Ecto neural progenitor cell (in vitro differentiated cells): ENCODE results near the gene CETN1.
A peak's percentile ranks its signal among the peaks of the same experiment; 100 is the strongest.

Experiments
- DNase-seq: peaks from one replicate; pipeline ENCODE4 v3.0.0-alpha.2; 2018; ENCODE audit warnings: low spot score

The CETN1 gene

GRCh38 chr18:577643-578375 lies 2.4 kb upstream of the CETN1 start:
- DNase-seq, result no peak

DNA sequence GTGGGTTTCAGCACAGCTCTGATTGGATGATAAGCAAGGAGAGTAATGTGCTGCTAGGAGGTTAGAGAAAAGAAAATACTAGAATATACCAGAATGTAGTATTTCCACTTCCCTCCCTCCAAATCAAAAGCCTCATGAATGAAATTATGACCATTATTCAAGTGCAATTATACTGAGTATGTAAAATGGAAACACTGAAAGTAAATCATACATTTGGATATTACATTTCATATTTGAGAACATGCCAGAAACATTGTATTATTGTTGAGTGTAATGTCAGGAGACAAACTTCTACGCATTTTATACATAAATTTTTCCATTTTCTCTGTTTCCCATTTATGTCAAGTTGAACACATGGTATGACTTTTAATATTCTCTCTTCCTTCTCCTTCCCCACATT lies 942 bp upstream of the CETN1 start:
- DNase-seq, result no peak

DNA sequence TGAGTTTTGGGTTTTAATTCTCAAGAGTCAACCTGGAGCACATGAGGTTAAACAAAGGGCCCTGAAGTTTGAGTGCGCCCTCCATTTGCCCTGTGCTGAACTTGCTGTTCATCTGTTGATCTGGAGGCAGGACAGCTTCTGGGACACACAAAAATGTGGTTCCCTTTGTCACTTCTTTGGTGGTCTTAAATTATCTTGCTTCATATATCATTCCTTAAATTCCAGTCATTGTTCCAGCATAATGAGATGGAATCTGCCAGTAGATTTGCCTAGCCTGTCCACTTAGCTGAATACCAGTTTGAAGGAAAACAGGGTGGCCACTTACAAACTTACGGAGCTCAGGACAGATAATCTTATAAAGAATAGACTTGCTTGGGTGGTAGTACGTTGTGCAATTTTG lies 916 bp downstream of the CETN1 start:
- no peak for DNase-seq

DNA sequence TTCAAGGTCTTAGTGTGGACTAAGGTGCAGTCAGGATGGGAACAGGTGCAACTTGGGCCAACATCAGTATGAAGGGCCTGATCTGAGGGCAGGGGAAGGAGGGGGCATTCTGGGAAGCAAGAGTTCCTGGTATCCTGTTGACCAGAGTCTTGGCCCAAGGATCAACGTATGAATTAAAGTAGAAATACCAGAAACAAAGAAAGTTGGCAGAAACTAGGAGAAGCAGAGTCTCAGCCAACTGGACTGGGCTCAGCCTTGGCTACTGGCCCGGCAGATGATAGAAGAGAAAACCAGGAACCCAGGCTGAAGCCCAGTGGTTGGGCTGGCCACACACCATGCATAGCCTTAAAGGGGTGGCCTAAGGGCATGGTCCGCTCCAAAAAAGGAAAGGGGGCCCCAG lies 2.3 kb downstream of the CETN1 start:
- DNase-seq, result no peak

DNA sequence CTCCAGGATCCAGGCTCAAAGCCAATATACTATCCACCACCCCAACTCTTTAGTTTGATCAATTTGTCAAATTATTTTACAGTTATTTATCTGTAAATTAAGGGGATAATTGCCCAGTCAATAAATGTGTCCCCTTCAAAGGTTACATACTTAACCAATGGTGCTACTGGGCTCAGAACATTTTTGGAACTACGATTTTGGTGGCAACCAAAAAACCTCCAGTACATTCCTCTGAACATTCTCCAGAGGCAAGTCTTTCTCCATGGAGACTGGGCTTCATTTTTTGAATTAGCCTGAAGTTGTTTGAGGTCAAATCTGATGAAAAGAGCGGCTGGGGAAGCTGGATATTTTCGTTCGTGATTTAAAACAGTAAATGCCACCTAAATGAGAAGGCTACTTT lies 14.9 kb downstream of the CETN1 start:
- DNase-seq, result no peak

DNA sequence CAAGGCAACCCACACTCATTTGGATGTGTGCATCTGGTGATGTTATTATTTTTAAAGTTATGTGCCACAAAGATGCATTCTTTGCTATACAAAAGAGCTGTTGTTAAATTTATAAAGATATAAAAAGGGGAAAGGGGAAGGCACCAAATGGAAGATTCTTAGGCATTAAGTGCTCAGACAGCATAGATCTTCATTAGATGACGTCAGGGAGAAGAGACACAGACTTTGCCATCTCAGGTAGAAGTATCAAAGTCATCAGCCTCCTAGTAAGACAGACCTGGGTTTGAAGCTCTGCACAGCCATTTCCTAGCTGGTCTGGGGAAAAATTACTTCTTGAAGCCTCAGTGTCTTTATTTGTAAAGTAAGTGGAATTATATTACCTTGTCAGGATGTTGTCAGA lies 15.4 kb downstream of the CETN1 start:
- no peak for DNase-seq

- DNase-seq, result peak; percentile 79
These were observed 16.2 kb downstream of the CETN1 start for GRCh38 chr18:596288-596881.

DNA sequence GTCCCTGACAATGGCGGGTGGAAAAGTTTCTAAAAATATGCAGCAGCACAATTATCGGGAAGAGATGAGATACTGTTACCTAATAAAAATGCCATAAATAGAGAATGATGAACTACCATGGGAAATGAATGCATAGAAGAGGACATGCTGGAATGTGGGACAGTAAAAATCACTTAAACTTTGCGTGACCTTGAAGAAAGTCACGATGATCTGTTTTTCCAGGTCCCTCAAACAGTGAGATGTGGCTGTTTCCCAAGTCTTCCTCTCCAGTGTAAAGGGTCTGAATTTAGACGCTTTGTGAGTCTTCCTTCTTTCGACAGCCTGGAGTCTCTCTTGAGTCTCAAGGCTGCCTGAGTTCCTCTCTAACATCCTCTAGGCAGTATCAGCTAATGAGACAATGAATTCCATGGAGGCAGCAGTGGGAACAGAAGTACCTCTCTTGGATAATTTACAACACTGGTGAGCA lies 18.0 kb downstream of the CETN1 start:
- DNase-seq, result no peak

DNA sequence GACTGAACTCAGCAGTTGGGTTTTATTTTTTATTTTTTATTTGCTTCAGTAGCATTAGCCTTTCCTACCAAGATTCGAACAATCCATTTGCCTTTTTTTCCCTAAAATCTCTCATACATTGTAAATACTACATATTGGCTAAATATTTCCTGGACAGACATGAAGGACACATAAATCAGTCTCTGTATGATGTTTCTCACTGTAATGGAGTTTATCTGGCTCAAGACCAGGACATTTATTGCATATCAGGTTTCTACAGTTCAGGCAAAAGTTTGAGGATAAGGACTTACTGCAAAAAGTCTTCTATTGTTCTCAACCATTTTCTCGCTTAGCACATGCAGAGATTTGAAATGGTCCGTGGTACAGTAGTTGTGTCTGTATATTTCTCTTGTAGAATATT lies 19.9 kb downstream of the CETN1 start:
- DNase-seq, result no peak

DNA sequence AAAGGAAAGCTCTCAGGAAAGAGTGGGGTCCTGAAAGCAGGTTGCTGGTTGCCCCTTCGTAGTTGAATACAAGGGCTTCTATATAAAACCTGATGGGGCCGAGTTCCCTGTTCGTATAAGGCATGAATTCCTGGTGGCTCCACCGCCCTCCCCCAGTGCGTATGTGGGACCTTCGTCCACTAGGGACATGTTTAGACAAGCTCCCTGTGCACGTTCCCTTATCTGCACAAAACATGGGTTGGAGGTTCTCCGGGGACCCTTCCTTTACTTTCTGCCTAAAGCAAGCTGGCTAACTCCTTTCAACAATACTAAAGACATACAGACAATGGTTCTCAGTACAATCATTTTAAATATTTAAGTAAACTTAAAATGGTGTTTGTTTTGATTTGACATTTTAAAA lies 24.6 kb downstream of the CETN1 start:
- no peak for DNase-seq

- no peak for DNase-seq
These were observed 27.8 kb downstream of the CETN1 start for GRCh38 chr18:607930-608329.

GRCh38 chr18:610214-610928 lies 30.2 kb downstream of the CETN1 start:
- no peak for DNase-seq

DNA sequence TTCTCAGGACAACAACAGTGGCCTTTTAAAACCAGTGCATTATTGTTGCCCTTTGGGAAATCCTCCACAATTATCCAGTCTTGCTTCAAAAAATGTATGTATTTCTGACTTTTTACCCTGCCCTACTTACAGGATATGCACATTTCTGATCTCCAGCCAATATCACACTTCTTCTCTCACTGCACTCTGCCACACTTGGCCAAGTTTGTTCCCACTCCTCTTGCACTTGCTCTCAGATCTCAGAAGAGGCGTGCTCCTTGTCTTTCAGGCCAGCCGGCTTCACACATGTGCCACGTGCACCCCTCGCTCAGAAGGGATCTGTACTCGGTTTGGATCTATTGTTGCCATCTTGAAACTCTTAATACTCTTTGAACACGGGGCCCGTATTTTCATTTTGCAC lies 32.0 kb downstream of the CETN1 start:
- DNase-seq, result no peak

GRCh38 chr18:614193-614592 lies 34.0 kb downstream of the CETN1 start:
- no peak for DNase-seq

- no peak for DNase-seq
These were observed 34.9 kb downstream of the CETN1 start for GRCh38 chr18:615092-615521.

GRCh38 chr18:615773-616172 lies 35.6 kb downstream of the CETN1 start:
- no peak for DNase-seq

DNA sequence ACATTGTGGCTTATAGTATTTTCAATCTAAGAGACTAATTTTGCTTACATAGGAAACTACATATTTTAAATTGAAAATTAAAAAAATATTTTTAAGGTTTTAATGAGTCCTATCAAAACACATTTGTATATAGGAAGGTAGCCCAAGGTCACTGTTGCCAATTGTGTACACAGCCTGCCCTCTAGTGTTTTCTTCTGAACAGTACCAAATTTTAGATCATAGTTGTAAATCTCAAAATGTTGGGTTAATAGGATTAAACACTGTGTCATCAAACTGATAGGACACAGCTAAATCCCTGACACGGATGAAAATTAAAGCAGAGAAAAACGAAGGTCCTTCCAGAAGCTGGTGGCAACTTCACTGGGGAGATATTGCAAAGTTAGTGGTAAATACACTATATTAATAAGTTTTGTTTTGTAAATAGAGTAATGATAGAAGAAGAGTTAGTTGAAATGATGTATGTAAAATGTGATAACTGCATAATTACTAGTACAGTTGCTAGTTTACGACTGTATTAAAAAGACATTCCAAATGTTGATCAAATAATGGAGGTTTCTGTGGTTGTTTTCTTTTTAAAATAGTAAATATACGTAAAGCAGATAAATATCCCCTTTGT lies 36.3 kb downstream of the CETN1 start:
- no peak for DNase-seq

GRCh38 chr18:617970-618504 lies 37.9 kb downstream of the CETN1 start:
- DNase-seq, result no peak

DNA sequence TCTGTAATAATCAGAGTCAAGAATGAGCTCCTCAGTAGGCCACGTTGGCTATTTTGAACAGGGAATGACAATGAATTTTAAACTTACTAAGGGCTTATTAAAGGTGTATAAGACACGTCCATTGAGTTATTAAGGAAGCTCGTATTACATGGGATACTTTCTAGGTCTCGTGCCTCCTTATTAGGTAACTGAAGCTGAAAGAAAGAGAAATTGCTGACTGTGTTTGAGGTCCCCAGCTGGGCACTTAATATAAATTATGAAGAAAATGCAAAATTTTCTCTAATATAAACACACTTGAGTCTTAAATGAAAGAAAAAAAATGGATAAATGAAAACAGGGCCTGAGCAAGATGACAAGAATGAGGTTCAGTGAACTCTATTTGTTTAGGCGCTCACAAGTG lies 38.4 kb downstream of the CETN1 start:
- no peak for DNase-seq

DNA sequence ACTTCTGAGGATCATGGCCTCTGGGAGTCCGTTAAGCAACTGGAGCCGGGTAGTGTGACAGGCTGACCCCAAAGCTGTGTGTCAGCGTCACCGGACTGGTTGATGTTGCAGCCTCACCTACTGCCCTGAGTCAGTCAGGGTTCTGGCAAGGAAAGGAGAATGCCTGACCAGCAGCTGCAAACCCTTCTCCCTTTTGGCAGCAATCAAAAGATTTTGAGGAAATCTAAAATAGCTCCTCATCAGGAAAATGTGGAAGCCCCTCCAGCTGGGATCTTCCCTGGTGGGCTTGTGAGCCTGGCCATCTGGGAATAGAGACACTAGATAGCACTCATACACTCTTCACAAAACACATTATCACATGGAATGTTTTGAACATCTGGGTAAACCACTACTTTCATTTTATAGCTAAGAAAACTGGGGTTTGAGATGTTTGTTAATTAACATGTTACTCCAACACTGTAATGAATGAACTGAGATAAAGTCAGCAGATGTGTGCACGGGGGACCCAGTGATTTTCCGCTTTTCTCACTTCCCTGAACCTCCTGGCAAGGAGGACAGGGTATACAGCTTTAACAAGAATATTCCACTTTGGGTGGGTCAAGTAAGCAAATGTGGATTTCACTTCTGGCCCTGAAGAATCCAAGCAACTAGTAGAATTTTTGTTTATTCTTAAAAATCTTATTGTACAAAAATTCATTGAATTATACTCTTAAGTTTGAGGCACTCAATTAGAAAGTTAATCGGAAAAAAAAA lies 41.3 kb downstream of the CETN1 start:
- DNase-seq, result no peak

GRCh38 chr18:622289-622688 lies 42.1 kb downstream of the CETN1 start:
- DNase-seq, result no peak
